Measurements from ENCODE around the gene SUV39H2.

- TF ChIP-seq, protein P1, sequence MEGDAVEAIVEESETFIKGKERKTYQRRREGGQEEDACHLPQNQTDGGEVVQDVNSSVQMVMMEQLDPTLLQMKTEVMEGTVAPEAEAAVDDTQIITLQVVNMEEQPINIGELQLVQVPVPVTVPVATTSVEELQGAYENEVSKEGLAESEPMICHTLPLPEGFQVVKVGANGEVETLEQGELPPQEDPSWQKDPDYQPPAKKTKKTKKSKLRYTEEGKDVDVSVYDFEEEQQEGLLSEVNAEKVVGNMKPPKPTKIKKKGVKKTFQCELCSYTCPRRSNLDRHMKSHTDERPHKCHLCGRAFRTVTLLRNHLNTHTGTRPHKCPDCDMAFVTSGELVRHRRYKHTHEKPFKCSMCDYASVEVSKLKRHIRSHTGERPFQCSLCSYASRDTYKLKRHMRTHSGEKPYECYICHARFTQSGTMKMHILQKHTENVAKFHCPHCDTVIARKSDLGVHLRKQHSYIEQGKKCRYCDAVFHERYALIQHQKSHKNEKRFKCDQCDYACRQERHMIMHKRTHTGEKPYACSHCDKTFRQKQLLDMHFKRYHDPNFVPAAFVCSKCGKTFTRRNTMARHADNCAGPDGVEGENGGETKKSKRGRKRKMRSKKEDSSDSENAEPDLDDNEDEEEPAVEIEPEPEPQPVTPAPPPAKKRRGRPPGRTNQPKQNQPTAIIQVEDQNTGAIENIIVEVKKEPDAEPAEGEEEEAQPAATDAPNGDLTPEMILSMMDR (IDR thresholded peaks at IDR 0.05): no peak
- TF ChIP-seq ZFX (IDR thresholded peaks at IDR 0.05; ENCODE audit: borderline replicate concordance): no peak
These were observed 33.1 kb downstream of the SUV39H2 start for GRCh38 chr10:14911801-14912200.

All from 22Rv1 (cell line).